Keratinocyte (primary cell): Measurements from ENCODE around the gene SMYD2. TPM values are rescaled to one million over a fixed set of nuclear protein-coding genes. Genes with fewer than 3 reads are reported as not detected.

Experiments
- DNase-seq: peaks from one replicate; pipeline ENCODE4 v3.0.0-alpha.2; 2011; ENCODE audit warnings: low read depth, missing footprints, low spot score
- FAIRE-seq: peaks from 2 replicates; lab custom pipeline; 2011; peaks lifted over from hg19 to GRCh38; lab: Jason Lieb, UNC
- H2AFZ ChIP-seq: 2 replicates; pipeline ENCODE4 v1.6.0; 2012; ENCODE audit warnings: low read length, control low read depth, inconsistent platforms; ENCODE audit not compliant: control insufficient read depth
- H3K27ac ChIP-seq: 2 replicates; pipeline ENCODE4 v1.5.1; 2011; ENCODE audit warnings: low read length; ENCODE audit not compliant: control insufficient read depth, insufficient read depth
- H3K27me3 ChIP-seq: 3 replicates; pipeline ENCODE4 v1.6.0; 2011; ENCODE audit warnings: low read length; ENCODE audit not compliant: control insufficient read depth, insufficient read depth; ENCODE audit errors: extremely low read depth
- H3K36me3 ChIP-seq, 2 experiments: 2 replicates in 1 of 2; 3 replicates in 1 of 2; pipeline ENCODE4 v1.5.1; 2011; ENCODE audit warnings: low read length in 2 of 2, mild to moderate bottlenecking in 1 of 2; ENCODE audit not compliant: control insufficient read depth in 2 of 2, insufficient read depth in 2 of 2; ENCODE audit errors: extremely low read depth in 1 of 2
- H3K4me1 ChIP-seq: 3 replicates; pipeline ENCODE4 v1.5.1; 2011; ENCODE audit warnings: low read length; ENCODE audit not compliant: control insufficient read depth, insufficient read depth; ENCODE audit errors: extremely low read depth
- H3K4me2 ChIP-seq: 3 replicates; pipeline ENCODE4 v1.6.0; 2011; ENCODE audit warnings: low read depth, low read length; ENCODE audit not compliant: control insufficient read depth, insufficient read depth; ENCODE audit errors: extremely low read depth
- H3K4me3 ChIP-seq, 3 experiments: fragments of 200-600 bp in 1 of 3; sonication (generic) in 1 of 3; 2 replicates in 2 of 3; 3 replicates in 1 of 3; pipeline ENCODE4 v1.5.1; 2011 to 2016; ENCODE audit warnings: low read length in 3 of 3, mild to moderate bottlenecking in 3 of 3, control low read depth in 2 of 3, inconsistent platforms in 1 of 3, low read depth in 1 of 3, mixed read lengths in 1 of 3, mixed run types in 1 of 3, moderate library complexity in 1 of 3; ENCODE audit not compliant: control insufficient read depth in 2 of 3, insufficient read depth in 2 of 3; ENCODE audit errors: extremely low read depth in 1 of 3
- H3K79me2 ChIP-seq: 2 replicates; pipeline ENCODE4 v1.6.0; 2012; ENCODE audit warnings: low read length; ENCODE audit not compliant: control insufficient read depth, insufficient read depth
- H3K9ac ChIP-seq: 3 replicates; pipeline ENCODE4 v1.6.0; 2011; ENCODE audit warnings: low read length; ENCODE audit not compliant: control insufficient read depth, insufficient read depth; ENCODE audit errors: extremely low read depth
- H3K9me1 ChIP-seq: 3 replicates; pipeline ENCODE4 v1.6.0; 2011; ENCODE audit warnings: low read length; ENCODE audit not compliant: control insufficient read depth, insufficient read depth; ENCODE audit errors: extremely low read depth
- H3K9me3 ChIP-seq: 2 replicates; pipeline ENCODE4 v1.5.1; 2012; ENCODE audit warnings: low read depth, low read length; ENCODE audit not compliant: control insufficient read depth
- H4K20me1 ChIP-seq: 3 replicates; pipeline ENCODE4 v1.6.0; 2011; ENCODE audit warnings: low read length; ENCODE audit not compliant: control insufficient read depth, insufficient read depth; ENCODE audit errors: extremely low read depth
- CTCF ChIP-seq, 3 experiments: IDR thresholded peaks in 1 of 3; conservative IDR thresholded peaks in 1 of 3; optimal IDR thresholded peaks in 1 of 3; 2 replicates in 2 of 3; 3 replicates in 1 of 3; pipeline versions ENCODE3 to v1.5.1; 2011; ENCODE audit warnings: low read length in 3 of 3, mild to moderate bottlenecking in 3 of 3, moderate library complexity in 2 of 3, control low read depth in 1 of 3, inconsistent platforms in 1 of 3; ENCODE audit not compliant: insufficient read depth in 2 of 3; ENCODE audit errors: extremely low read depth in 1 of 3
- EZH2 ChIP-seq: IDR thresholded peaks from one replicate; pipeline ENCODE4 v1.6.1; 2012; ENCODE audit warnings: inconsistent platforms, mild to moderate bottlenecking, low read length, moderate library complexity
- dilution Hi-C: fragments of 300-500 bp; cut with MboI; formaldehyde crosslinking; loops from one replicate; pipeline ENCODE4 v1.7.0; 2020; ENCODE audit warnings: low sequenced_read_pairs; ENCODE audit not compliant: extremely low pct_ligation_motif_present
- polyA plus RNA-seq, 5 experiments: library from polyadenylated mRNA; depleted of rRNA in 3 of 5; stranded (reverse) in 3 of 5; stranded (forward) in 1 of 5; unstranded in 1 of 5; fragments of >200 nt; gene quantifications; 1 replicate in 1 of 5; 2 replicates in 3 of 5; 3 replicates in 1 of 5; pipeline versions ENCODE4 v1.2.1 to v1.2.3, GENCODE V29; 2011 to 2012; ENCODE audit warnings: missing spikeins in 2 of 5, low read depth in 1 of 5, low replicate concordance in 1 of 5

Gene SMYD2
- polyA plus RNA-seq, 1 donor (not counting 4 experiments of a cell fraction or from before 2014, with no cell fraction given), result 75.5 TPM

DNA sequence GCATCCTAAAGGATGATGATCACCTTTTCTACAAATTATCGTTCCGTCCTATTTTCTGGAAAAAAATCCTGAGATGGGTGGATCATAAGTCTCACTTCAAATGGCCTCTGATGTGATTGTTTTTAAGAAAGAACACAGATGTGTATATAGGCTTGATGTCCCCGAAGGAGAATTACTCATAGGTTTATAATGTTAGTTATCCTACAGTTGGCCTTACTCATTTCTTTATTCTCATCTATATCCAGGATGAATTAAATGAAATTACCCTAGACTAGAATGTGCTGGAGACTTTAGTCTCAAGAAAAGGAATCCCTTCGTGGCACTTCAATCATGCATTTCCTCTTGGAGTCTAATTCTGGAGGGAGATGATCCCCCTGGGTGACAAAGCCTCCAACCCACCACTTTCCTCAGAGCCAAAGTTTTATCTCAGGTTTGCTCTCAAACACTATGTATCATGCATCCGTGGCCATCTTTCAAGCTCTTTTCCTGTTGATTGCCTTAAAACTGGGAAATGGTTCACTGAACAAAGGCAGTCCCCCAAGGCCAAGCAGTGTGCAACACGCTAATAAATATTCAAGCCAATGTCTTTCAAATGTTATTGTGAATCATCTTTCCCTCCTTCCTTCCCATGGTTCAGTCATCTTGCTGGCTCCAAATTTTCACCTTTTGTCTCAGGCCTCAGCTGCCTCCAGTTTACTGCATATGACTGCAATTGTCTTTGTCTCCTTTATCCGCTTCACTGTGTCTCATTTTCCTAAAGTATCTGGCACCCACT, 32.5 kb upstream of the SMYD2 start:
- H3K9me3 ChIP-seq, result no peaks in the 10 kb centered on the region
- no peaks in the 10 kb centered on the region for H3K9me1 ChIP-seq
- H3K36me3 ChIP-seq, result no peaks in the 10 kb centered on the region
- no peak for TF ChIP-seq EZH2
- TF ChIP-seq CTCF (optimal IDR thresholded peaks at IDR 0.05 in 1 of 3, IDR thresholded peaks at IDR 0.05 in 1 of 3, conservative IDR thresholded peaks at IDR 0.05 in 1 of 3; ENCODE audit: extremely low read depth in 1 of 3, insufficient read depth in 2 of 3, low read length in 3 of 3), result no peak
- no peak for DNase-seq
- H3K9ac ChIP-seq, result no peak overlapping the region
- H2AFZ ChIP-seq, result no peak overlapping the region
- no peak overlapping the region for H3K4me3 ChIP-seq
- H3K27ac ChIP-seq, result no peak overlapping the region
- no peak overlapping the region for H3K4me2 ChIP-seq
- H3K27me3 ChIP-seq, result no peaks in the 10 kb centered on the region
- H3K79me2 ChIP-seq, result no peaks in the 10 kb centered on the region
- H3K4me1 ChIP-seq, result peaks cover 3% of the 10 kb centered on the region
- no peaks in the 10 kb centered on the region for H4K20me1 ChIP-seq
- FAIRE-seq, result no peak
- dilution Hi-C loops, result no loop called here

DNA sequence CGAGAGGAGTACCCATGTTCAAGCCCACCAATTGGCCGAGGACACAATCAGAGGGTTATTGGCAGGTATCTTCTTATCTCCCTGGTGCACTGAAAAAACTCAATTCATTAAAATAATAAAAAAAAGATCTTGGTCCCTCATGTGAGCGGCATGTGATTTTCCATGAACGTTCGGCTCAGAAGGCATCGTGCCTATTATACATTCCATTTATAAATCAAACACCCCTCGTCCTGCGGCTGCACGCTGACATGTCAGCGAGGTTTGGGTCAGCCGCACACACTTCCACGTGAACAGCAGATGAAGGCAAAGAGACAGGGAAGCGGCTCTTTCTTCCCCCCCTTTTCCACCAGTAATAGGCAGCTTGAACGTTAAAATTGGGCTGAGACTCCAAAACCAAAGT, 31.3 kb upstream of the SMYD2 start:
- DNase-seq, result no peak
- dilution Hi-C loops, result no loop called here

More for the DNA sequence above, 31.3 kb upstream of the SMYD2 start:
- Histone ChIP-seq H3K36me3 (no peaks in the 10 kb centered on the region), H3K9me3 (no peaks in the 10 kb centered on the region), H3K9ac (no peak overlapping the region), H3K4me2 (no peak overlapping the region), H3K9me1 (no peaks in the 10 kb centered on the region), H2AFZ (no peak overlapping the region), H3K4me1 (peaks cover 3% of the 10 kb centered on the region), H3K4me3 (no peak overlapping the region), H4K20me1 (no peaks in the 10 kb centered on the region), H3K79me2 (no peaks in the 10 kb centered on the region), H3K27me3 (no peaks in the 10 kb centered on the region), H3K27ac (no peak overlapping the region)
- TF ChIP-seq EZH2 (no peak), CTCF (optimal IDR thresholded peaks at IDR 0.05 in 1 of 3, IDR thresholded peaks at IDR 0.05 in 1 of 3, conservative IDR thresholded peaks at IDR 0.05 in 1 of 3; ENCODE audit: extremely low read depth in 1 of 3, insufficient read depth in 2 of 3, low read length in 3 of 3) (no peak)
- no peak for FAIRE-seq
